Adrenal gland (tissue), 12 donors: ENCODE data around the gene PRKAR1A. TPM values are rescaled to one million over a fixed set of nuclear protein-coding genes. Genes with fewer than 3 reads are reported as not detected.

Experiments used
- DNase-seq, 7 donors: peaks; one replicate each; pipeline ENCODE4 v3.0.0-alpha.2; 2019 to 2020
- H3K27ac ChIP-seq, 5 donors: fragments of 200-600 bp; sonication (generic) in 4 of 5; 1 replicate in 3 of 5; 2 replicates in 2 of 5; pipeline versions ENCODE4 v1.5.1 to v1.8.0; 2016 to 2020; ENCODE audit warnings: mild to moderate bottlenecking in 1 of 5
- H3K27me3 ChIP-seq: fragments of 200-600 bp; 2 replicates; pipeline ENCODE4 v1.8.0; 2021
- H3K36me3 ChIP-seq, 2 donors: fragments of 200-600 bp; replicated peaks in 1 of 2; 1 replicate in 1 of 2; 2 replicates in 1 of 2; pipeline versions ENCODE4 v1.5.1 to v1.8.0; 2018 to 2022
- H3K4me1 ChIP-seq, 2 donors: fragments of 200-600 bp; replicated peaks in 1 of 2; 1 replicate in 1 of 2; 2 replicates in 1 of 2; pipeline versions ENCODE4 v1.5.1 to v1.8.0; 2018 to 2021
- H3K4me3 ChIP-seq, 4 donors: fragments of 200-600 bp; sonication (generic) in 3 of 4; one replicate each; pipeline ENCODE4 v1.5.1; 2016 to 2018
- H3K9me3 ChIP-seq, 3 donors: fragments of 200-600 bp; sonication (generic) in 1 of 3; replicated peaks in 1 of 3; 1 replicate in 2 of 3; 2 replicates in 1 of 3; pipeline versions ENCODE4 v1.5.1 to v1.8.0; 2016 to 2021
- POLR2A ChIP-seq, 2 donors: fragments of 450-650 bp; IDR thresholded peaks; one replicate each; pipeline ENCODE4 v1.6.1; 2017; ENCODE audit warnings: antibody characterized with exemption in 2 of 2, mild to moderate bottlenecking in 2 of 2, moderate library complexity in 1 of 2
- WGBS, 4 donors: extraction: QIAGEN DNeasy Blood & Tissue Kit in 2 of 4; methylation state at CpG; one replicate each; pipeline versions ENCODE4 v1.1.5 to v1.1.7; 2013 to 2017; 5-methylcytosine and 5-hydroxymethylcytosine counted together
- intact Hi-C, 2 donors: fragments of 100-400 bp; cut with DNase I; formaldehyde crosslinking; loops; one replicate each; pipeline versions ENCODE4 v1.14.1 to v1.15.0; 2022 to 2023
- polyA plus RNA-seq, 3 donors: library from polyadenylated mRNA; stranded (reverse); fragments of 200-250 nt in 2 of 3; fragments of 350-450 nt in 1 of 3; fragmentation: Illumina TruSeq in 1 of 3; extraction: RNeasy Lipid Tissue Mini Kit (QIAGEN cat#74804) in 1 of 3; gene quantifications; one replicate each; pipeline ENCODE4 v1.2.3, GENCODE V29; 2013 to 2014
- total RNA-seq, 9 donors: library from RNA; depleted of rRNA in 4 of 9; stranded (reverse); fragments of >200 nt in 4 of 9; fragments of 120-200 nt in 1 of 9; fragmentation: NEBNext Ultra II Directional in 1 of 9; extraction: Animal tissue kit (Norgen Biotek cat#: 25700) in 1 of 9; gene quantifications; one replicate each; pipeline versions ENCODE4 v1.1.0 to v1.2.4, GENCODE V29; 2013 to 2023
- TF ChIP-seq, protein P1 (sequence below), 6 experiments: fragments of 450-650 bp in 4 of 6; fragments of 200-600 bp in 2 of 6; sonication (generic) in 1 of 6; IDR thresholded peaks; 1 replicate in 5 of 6; 2 replicates in 1 of 6; pipeline versions ENCODE4 v1.5.1 to v1.8.0; 2016 to 2021; ENCODE audit warnings: antibody characterized with exemption in 6 of 6, mild to moderate bottlenecking in 2 of 6, moderate library complexity in 1 of 6
- donor health status: healthy with polysubstance abuse.
- donor health status: Bipolar disorder and iron deficiency.
- donor health status: DM: yes; HTN: yes; CAD: no.
- donor health status: DM: no; HTN: no; CAD: no.
- donor health status: DM: no; HTN: no; CAD: no.
- donor health status: DM: yes; HTN: yes; CAD: no.

PRKAR1A gene
- total and polyA plus RNA-seq, 12 donors, result 56.3 to 585 (median 388) TPM

DNA sequence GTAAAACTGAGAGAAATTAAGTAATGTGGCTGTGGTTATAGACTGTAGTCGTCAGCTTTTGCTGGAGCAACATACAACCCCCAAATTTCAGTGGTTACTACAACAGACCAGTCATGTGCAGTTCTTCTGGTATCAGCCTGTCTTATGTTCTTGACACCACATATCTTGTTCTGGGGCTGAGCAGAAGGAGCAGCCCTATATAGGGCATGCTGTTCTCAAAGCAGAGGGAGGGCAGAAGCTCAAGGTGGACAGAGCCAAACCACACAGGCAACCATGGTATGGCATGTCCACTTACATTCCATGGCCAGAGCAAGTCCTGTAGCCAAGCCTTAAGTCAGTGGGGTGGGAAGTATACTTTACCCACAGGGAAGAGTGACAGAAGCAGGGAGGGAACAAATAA, 7.7 kb downstream of the PRKAR1A start:
- H3K27me3 ChIP-seq, result no peaks in the 10 kb centered on the region
- peaks cover 7 to 65% of the 10 kb centered on the region in 2 donors for H3K4me1 ChIP-seq
- H3K36me3 ChIP-seq, result peaks cover 0 to 69% of the 10 kb centered on the region in 2 donors
- TF ChIP-seq POLR2A (IDR thresholded peaks at IDR 0.05), result no peak
- TF ChIP-seq, protein P1, sequence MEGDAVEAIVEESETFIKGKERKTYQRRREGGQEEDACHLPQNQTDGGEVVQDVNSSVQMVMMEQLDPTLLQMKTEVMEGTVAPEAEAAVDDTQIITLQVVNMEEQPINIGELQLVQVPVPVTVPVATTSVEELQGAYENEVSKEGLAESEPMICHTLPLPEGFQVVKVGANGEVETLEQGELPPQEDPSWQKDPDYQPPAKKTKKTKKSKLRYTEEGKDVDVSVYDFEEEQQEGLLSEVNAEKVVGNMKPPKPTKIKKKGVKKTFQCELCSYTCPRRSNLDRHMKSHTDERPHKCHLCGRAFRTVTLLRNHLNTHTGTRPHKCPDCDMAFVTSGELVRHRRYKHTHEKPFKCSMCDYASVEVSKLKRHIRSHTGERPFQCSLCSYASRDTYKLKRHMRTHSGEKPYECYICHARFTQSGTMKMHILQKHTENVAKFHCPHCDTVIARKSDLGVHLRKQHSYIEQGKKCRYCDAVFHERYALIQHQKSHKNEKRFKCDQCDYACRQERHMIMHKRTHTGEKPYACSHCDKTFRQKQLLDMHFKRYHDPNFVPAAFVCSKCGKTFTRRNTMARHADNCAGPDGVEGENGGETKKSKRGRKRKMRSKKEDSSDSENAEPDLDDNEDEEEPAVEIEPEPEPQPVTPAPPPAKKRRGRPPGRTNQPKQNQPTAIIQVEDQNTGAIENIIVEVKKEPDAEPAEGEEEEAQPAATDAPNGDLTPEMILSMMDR (IDR thresholded peaks at IDR 0.05), result no peak
- no peak for DNase-seq
- H3K27ac ChIP-seq, result no peak overlapping the region
- H3K4me3 ChIP-seq, result no peak overlapping the region
- 74 to 93% (median 90%) methylated on average over 1 of the region's 1 CpG for WGBS, 4 donors
- H3K9me3 ChIP-seq, result no peaks in the 10 kb centered on the region
- intact Hi-C loops, result no loop called here

DNA sequence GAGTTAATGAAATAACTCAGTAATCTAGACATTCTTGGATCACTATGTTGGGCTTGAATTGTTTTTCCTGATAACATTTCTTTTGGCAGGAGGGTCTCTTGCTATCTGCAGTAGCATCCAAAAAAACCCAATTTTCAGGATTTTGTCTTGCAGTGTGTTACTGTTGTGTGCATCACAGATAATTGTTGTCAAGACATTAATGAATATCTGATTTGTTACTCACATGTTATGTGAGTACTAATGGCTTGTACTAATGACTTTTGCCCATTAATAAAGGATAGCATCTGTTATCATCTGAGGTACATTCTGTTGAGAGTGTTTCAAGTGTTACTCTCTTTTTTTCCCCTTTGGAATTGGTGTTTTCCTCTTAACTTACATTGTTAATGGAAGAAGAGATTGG, 10.0 kb downstream of the PRKAR1A start:
- Histone ChIP-seq H3K4me3 (no peak overlapping the region), H3K36me3 (peaks cover 0 to 74% of the 10 kb centered on the region in 2 donors), H3K9me3 (no peaks in the 10 kb centered on the region), H3K27me3 (no peaks in the 10 kb centered on the region), H3K4me1 (peaks cover 0 to 48% of the 10 kb centered on the region in 2 donors), H3K27ac (no peak overlapping the region)
- no peak for DNase-seq
- TF ChIP-seq, protein P1 (IDR thresholded peaks at IDR 0.05), result no peak
- no peak for TF ChIP-seq POLR2A (IDR thresholded peaks at IDR 0.05)
- intact Hi-C loops, result no loop called here

DNA sequence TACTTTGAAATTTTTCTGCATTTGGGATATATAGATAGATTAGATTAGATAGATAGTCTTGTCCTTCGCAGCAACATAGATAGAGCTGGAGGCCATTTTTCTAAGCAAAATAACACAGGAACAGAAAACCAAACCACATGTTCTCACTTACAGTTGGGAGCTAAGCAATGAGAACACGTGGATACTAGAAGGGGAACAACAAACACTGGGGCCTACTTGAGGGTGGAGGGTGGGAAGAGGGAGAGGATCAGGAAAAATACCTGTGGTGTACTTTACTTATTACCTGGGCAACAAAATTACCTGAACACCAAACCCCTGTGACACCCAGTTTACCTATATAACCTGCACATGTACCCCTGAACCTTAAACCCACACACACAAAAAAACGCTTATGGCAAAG, 14.3 kb downstream of the PRKAR1A start:
- Histone ChIP-seq H3K9me3 (no peaks in the 10 kb centered on the region), H3K27ac (no peak overlapping the region), H3K27me3 (no peaks in the 10 kb centered on the region), H3K4me1 (peaks cover 0 to 30% of the 10 kb centered on the region in 2 donors), H3K4me3 (no peak overlapping the region), H3K36me3 (peaks cover 0 to 95% of the 10 kb centered on the region in 2 donors)
- no peak for DNase-seq
- intact Hi-C loops, result no loop called here
- 78 to 85% (median 81%) methylated on average over 3 of the region's 3 CpGs for WGBS, 4 donors
- TF ChIP-seq, protein P1 (IDR thresholded peaks at IDR 0.05), result no peak
- TF ChIP-seq POLR2A (IDR thresholded peaks at IDR 0.05), result no peak

DNA sequence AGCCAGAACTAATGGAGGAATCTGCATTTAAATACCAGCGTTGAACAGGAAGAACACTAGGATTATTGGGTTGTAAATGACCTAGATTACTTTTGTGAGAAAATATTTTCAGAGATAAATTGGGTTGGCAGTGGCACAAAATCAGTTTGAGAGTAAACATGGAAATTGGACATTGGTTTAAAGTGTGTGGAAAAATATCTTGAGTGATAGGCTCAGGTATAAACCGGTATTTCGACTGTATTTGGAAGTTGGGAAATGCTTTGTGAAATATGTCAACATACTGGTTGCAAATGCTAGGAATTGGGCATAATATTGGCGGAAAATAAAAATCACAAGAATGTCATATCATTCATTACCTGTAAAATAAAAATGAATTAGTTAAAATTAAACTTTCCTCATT, 15.1 kb downstream of the PRKAR1A start:
- Histone ChIP-seq H3K27me3 (no peaks in the 10 kb centered on the region), H3K4me1 (peaks cover 0 to 22% of the 10 kb centered on the region in 2 donors), H3K36me3 (peaks cover 0 to 100% of the 10 kb centered on the region in 2 donors), H3K9me3 (no peaks in the 10 kb centered on the region), H3K27ac (no peak overlapping the region), H3K4me3 (no peak overlapping the region)
- WGBS, 4 donors, result 91 to 95% (median 94%) methylated on average over 4 of the region's 4 CpGs
- intact Hi-C loops, result no loop called here
- DNase-seq, result no peak
- no peak for TF ChIP-seq POLR2A (IDR thresholded peaks at IDR 0.05)
- TF ChIP-seq, protein P1 (IDR thresholded peaks at IDR 0.05), result no peak
